HG03558 (cell line): Measurements from ENCODE around the gene PLAC9.
"Not testable (repeated sequence)": the region's sequence is repeated elsewhere in the genome, so short reads cannot be mapped to it uniquely, and the experiment has no call there.

Source experiments
- ATAC-seq: cut with Tn5 transposase; IDR thresholded peaks from one replicate; pipeline ENCODE4 v1.9.1; 2021; ENCODE audit warnings: moderate number of reproducible peaks; ENCODE audit not compliant: unreplicated experiment; ENCODE audit errors: extremely low read depth

PLAC9 gene

GRCh38 chr10:80137031-80137862 lies 4.7 kb downstream of the PLAC9 start:
- ATAC-seq: no peak

GRCh38 chr10:80137920-80138319 lies 5.4 kb downstream of the PLAC9 start:
- no peak for ATAC-seq

GRCh38 chr10:80139265-80139664 lies 6.7 kb downstream of the PLAC9 start:
- no peak for ATAC-seq

- ATAC-seq: no peak
Measured at GRCh38 chr10:80140251-80140650, 7.7 kb downstream of the PLAC9 start.

- ATAC-seq: no peak
Measured at GRCh38 chr10:80141696-80142460, 9.3 kb downstream of the PLAC9 start.

GRCh38 chr10:80144067-80144695 lies 11.7 kb downstream of the PLAC9 start:
- ATAC-seq: peak; percentile 50

GRCh38 chr10:80144696-80145131 lies 12.2 kb downstream of the PLAC9 start:
- peak; percentile 9 for ATAC-seq

GRCh38 chr10:80145406-80146308 lies 13.1 kb downstream of the PLAC9 start:
- ATAC-seq: not testable (repeated sequence)

- ATAC-seq: no peak
Measured at GRCh38 chr10:80146918-80147317, 14.4 kb downstream of the PLAC9 start.

GRCh38 chr10:80148166-80148805 lies 15.8 kb downstream of the PLAC9 start:
- no peak for ATAC-seq

GRCh38 chr10:80149123-80149522 lies 16.6 kb downstream of the PLAC9 start:
- ATAC-seq: no peak

GRCh38 chr10:80150172-80150571 lies 17.6 kb downstream of the PLAC9 start:
- ATAC-seq: no peak

- ATAC-seq: no peak
Measured at GRCh38 chr10:80152820-80153219, 20.3 kb downstream of the PLAC9 start.

GRCh38 chr10:80153460-80153859 lies 20.9 kb downstream of the PLAC9 start:
- ATAC-seq: no peak

- no peak for ATAC-seq
Measured at GRCh38 chr10:80154626-80154977, 22.1 kb downstream of the PLAC9 start.

GRCh38 chr10:80154978-80155695 lies 22.6 kb downstream of the PLAC9 start:
- ATAC-seq: no peak

GRCh38 chr10:80155696-80156215 lies 23.2 kb downstream of the PLAC9 start:
- no peak for ATAC-seq

- no peak for ATAC-seq
Measured at GRCh38 chr10:80156216-80156615, 23.7 kb downstream of the PLAC9 start.

- no peak for ATAC-seq
Measured at GRCh38 chr10:80157561-80157960, 25.0 kb downstream of the PLAC9 start.
